HG02759 (cell line): Measurements from ENCODE around the gene AK8.

ENCODE experiments used
- ATAC-seq: cut with Tn5 transposase; IDR thresholded peaks from one replicate; pipeline ENCODE4 v1.9.1; 2021; ENCODE audit warnings: mild to moderate bottlenecking, moderate library complexity; ENCODE audit not compliant: unreplicated experiment

AK8 gene

DNA sequence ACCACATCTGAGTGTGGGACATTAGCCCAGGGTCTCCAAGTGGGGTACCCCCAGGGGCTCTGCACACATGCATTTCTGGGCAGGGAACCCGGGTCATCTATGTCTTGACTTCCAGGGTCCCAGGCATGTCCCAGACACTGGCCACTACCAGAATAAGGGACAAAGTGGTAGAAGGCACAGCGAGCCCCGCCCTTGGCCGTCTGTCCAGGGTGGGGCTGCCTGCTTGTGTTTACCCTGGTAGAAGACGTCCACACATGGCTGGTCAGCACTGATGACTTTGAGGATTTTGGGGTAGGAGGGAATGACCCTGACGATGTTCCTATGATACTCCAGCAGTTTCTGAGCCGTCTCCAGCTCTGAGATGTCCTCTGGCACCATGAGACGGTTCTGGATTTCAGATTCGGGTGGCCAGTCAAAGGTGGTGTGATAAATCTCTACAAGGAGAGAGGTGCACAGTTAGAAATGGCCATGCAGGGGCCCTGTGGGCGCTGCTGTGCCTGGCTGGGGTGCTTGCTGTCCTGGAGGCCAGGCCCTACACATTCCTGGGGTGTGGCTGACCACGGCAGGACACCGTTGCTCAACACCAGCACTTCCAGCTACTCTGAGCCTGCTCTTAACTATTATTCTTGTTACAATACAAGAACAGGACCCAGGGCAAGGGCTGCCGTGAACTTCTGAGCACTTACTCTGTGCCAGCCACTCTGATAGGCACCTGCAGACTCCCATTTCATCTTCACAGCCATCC lies 51.3 kb downstream of the AK8 start:
- no peak for ATAC-seq

DNA sequence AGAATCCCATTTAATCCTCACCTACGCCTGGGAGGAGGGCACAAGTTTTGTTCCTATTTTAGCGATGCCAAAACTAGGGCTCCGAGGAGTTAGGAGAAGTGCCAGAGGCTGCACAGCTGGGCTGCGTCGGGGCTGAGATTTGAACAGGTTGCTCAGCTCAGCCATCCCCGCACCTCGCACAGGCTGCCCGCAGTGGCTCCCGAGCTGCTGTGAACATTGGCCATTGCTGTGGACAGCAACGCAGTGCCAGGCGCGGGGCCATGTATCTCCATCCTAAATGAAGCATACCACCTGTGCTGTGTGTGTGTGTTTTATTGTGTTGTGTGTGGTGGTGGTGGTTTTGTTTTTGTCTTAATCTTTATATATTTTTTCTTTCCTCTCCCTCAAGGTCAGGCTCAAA lies 52.0 kb downstream of the AK8 start:
- no peak for ATAC-seq

DNA sequence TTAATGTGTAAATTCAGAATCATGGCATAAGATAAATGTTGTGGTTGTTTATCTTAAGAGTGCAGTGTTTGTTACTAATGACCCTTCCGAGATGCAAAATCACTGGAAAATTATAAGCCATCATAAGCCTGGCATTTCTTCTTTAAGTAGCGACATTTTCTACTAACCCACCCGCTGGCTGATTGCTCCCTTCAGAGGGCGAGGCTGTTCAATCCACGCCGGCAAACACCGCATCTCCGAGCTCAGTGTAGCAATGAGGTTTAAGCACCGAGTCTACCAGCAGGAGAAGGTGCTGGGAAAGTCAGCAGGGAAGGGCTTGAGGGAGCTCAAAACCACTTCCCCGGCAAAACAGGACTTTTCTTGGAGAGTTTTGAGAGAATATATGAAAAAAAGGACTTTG lies 52.7 kb downstream of the AK8 start:
- no peak for ATAC-seq

DNA sequence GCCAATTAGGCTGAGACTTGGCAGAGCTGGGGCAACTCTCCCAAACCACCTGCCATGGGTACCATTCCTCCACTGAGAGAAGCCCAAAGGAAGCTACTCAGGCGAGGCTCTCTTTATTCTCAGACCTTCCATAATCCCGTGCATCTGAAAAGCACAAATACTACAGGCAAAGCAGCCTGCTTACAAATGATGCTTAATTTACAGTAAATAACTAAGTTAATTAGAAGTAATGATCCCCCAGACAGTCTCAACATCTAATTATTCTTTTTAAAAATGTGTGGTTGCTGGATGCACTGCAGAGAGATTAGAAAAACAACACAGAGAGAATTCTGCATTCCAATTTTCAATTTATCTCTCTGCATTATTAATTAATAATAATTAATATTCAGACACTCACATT lies 53.1 kb downstream of the AK8 start:
- no peak for ATAC-seq

DNA sequence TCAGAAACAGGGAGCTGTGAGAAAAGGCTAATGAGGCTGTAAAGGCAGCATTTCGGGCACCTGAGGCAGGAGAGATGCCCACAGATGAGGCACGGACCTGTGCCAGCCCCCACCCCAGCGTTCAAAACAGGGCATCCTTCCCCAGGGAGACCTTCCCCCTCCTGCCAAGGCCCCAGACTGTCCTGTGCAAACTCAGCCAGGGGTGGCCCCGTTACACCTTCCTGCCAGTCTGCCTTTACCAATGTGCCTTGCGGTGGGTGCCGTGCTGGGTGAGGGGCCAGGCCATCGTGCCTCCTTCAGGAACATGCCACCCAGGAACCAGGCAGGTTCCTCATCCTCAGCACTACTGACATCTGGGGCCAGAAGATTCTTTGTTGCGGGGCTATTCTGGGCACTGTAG lies 53.9 kb downstream of the AK8 start:
- ATAC-seq = no peak

DNA sequence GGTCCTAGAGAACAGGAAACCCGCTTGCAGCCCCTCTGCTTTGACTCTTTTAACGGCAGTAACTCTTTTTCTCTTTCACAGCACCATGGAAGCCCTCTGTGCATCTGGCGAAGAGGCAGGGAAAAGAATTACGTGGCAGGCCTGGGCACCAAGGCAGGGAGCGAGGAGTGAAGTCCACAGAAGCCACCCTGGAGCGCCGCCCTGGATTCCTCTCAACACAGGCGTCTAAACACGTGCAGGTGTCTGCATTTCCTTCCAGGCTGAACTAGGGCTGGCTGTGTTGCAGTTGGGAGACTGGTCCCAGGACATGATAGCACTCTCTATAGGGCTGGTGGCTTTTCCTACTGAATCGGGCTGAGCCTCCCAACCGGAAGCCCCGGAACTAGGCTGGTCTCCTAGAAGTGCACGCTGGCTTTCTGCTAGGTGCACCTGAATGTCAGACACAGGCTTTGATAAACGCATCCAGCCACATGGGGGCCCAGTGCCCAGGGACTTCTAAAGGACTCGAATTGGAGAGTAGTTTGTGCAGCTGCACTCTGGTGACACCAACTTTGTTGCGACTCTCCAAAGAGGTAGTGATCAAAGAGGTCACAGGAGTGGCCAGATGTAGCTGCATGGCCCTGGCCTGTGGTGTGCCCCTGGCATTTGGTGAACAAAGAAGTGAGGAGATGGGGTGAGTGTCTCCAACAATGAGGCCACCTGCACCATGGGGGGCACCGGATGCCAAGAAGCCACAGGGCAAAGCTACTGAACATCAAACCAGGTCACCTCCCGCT lies 54.5 kb downstream of the AK8 start:
- ATAC-seq = no peak

DNA sequence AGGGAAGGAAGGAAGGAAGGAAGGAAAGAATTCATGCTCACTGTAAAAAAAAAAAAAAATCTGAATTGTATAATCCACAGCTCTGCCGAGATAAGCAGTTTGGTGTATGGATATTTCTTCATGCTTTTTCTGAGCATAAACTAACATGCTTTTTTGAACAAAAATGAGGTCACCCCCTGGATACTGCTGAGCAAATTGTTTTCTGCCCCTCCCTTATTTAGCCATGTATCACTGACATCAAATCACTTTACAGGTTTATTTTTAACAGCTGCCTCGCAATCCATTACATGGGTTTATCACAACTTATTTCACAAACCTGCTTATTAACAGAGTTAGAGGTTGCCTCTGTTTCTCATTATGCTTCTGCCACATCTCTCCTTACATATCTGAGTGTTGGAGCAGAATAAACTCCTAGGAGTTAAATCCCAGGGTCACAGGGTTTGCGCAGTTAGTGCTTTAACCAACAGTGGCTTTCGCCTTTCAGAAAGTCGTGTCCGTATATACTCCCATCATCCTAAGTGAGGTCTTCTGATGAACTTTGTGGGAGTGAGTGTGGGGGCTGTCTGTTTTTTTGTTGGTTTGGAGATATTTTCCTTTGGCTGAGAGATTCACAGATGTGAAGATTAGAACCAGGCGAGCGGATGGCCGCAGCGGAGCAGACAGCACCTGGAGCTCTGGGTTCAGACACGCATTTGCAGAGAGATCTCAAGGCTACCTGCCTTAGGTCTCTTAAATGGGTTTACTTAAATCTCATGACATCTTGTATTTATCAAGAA lies 57.7 kb downstream of the AK8 start:
- no peak for ATAC-seq

DNA sequence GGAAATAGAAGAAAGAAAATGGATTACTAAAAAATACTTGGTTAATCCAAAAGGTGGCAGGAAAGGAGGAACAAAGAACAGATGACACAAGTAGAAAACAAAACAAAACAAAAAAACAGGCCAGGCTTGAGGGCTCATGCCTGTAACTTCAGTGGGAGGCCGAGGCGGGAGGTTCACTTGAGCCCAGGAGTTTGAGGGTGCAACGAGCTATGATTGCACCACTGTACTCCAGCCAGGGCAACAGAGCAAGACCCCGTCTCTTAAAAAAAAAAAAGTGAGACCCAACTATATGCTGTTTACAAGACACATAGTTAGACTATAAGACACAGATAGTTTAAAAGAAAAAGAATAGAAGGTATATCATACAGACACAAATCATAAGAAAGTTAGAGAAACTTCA lies 59.5 kb downstream of the AK8 start:
- ATAC-seq = no peak

DNA sequence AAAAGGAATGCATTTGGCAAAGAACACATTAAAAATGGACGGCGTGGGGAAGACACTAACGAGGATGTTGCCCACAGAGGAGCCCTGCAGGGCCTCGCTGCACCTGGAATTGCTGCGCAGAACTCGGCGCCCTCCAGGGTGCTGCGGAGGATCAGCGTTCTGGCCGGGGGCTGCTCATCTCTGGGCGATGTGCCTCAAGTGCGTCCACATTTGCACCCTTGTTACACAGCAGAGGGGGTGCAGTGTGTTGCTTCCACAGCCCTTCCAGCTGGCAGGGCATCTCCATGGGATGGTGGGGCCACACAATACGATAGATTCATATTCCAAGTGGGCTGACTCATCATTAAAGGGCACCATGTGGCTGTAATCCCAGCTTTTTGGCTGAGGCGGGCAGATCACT lies 63.1 kb downstream of the AK8 start:
- no peak for ATAC-seq

DNA sequence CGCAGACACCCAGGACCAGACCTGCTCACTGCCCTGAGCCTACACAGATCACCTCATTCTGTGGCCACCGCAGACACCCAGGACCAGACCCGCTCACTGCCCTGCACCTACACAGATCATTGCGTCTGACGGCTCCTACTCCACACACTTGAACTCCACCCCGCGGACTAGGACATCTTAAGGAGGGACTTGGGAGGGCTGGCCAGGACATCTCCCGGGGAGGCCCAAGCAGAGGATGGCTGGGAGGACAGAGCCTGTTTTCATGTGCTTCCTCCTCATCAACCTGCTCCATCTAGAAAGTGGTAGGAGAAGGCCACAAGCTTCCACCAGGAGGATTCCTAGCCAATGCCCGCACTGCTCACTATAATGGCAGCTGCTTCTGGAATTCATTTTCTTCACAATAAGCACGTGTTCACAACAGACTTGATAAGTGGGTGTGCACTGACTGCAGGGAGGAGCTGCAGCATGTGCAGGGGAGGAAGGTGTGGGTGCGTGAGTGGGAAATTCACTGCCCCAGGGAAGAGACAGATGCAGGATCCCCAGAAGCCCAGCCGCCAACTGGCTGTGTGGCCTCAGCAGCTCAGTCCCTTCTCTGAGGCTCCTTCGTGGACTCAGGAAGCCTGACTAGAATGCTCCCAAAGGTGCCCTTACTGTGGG lies 64.8 kb downstream of the AK8 start:
- ATAC-seq = no peak

DNA sequence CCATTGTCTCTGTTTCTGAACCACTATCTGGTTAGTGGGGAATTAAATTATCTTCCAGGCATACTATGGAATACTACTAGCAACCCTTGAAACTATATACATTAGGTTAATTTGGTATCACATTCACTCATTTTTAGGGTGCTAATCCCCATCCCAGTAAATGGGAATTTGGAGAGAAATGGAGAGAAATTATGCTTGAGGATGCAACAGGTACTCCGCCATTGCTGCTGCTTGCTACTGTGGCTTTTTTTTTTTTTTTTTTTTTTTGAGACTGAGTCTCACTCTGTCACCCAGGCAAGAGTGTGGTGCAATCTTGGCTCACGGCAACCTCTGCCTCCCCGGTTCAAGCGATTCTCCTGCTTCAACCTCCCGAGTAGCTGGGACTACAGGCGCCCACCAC lies 66.1 kb downstream of the AK8 start:
- ATAC-seq = no peak

DNA sequence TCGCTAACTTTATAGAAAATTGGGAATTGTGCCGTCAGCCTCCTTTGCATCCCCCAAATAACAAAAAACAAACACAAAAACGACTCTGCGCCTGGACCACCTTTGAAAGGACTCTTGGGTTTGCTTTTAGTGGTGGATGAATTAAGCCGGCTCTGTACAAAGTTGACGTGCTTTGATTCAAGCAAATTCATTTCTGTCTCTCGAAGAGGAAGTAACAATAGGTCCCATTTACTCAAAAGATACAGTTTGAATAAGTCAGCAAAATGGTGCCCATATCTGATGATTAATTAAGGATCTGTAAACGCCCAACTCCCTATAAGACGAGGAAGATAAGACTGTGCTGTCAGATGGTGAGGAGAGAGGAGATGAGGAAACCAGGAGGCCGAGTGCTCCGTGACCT lies 67.8 kb downstream of the AK8 start:
- ATAC-seq = no peak

DNA sequence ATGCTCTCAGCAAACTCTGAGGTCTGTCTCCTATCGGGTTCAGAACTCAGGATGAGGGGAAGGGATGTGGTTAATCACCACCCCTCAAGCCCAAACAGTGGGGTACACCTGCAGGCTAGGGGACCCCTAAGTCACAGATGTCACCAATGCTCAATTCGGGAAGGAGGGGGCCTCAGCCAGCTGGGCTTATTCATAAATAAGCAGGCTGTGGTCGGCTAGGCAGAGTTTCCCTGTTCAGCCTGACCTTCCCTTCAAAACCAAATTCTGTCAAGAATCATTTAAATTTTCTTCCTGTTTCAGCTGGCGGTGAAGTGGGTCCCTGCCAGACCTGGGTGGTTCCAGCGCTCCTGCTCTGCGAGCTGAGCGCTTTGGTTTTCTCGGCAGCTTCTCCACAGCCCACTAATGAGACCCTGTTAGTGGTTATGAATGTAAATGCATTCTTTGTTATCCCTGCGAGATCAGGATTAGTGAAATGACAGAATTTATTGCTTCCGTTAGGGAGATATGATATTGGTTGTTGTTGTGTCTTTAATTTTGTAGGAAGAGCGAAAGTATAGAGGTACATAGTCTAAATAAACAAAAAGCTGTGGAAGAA lies 68.3 kb downstream of the AK8 start:
- ATAC-seq = no peak

DNA sequence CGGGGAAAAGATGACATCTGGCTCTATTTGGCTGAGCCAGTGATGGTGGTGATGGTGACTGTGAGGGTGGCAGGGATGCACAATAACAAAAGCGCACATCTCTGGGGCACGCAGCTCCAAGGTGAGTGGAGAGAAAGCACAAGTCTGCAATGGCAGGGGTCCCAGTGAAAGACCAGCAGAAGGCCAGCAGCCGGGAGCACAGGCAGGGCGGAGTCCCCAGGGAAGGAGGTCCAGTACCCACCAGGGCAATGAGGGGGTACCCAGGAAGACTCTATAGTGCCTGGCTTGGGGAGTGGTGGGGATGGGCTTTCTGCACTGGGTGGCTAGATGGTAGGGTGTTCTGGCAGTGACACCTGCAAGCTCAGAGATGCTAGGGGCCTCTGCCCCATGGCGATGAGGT lies 69.4 kb downstream of the AK8 start:
- no peak for ATAC-seq

DNA sequence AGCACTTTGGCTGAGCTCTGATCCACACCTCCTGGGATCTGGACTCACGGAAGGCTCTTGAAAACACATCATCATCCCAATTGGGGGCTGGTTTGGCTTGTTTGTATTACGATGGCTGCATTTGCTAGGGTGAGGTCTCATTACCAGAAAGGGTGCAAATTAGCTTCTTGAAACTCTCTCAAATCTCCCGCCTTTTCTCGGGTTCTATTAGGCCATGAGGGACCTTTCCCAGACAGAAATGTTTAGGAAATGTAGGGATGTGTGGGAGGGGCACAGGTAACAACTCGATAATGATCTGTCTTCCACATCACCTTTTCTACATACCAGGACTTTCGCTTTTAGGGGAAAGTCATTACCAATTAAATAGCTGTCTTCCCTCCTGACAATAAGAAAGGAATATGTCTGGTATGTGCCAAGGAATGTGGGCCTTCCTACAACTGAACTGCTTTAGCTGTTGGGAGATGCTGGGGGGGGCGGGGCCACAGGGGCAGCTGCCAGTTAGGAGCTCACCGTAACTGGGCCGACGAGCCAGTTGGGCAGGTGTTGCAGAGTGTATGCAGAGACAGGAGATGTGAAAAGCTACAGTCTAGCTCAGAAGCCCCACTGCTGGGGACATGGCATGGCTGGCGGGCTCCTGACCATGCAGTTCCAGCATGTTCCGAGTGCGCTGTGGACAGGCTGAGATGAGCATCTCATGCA lies 71.2 kb downstream of the AK8 start:
- ATAC-seq = no peak

DNA sequence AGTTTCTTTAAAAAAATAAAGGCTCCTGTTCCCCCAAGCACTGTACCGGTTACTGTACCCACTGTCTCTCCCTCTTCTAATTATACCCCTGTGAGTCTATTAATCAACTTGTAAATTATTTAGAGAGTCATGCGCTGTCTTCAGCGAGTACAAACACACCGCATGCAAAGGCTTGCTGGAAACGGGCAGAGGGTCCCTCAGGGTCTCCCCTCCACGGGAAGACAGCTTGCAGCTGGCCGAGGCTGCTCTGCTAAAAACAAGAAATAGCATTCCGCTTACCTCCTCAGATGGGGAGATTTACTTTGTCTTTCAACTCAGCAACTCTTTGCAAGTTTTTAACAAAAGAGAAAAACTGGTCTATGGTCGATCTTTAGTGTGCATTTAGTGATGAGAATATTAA lies 71.8 kb downstream of the AK8 start:
- ATAC-seq = no peak

DNA sequence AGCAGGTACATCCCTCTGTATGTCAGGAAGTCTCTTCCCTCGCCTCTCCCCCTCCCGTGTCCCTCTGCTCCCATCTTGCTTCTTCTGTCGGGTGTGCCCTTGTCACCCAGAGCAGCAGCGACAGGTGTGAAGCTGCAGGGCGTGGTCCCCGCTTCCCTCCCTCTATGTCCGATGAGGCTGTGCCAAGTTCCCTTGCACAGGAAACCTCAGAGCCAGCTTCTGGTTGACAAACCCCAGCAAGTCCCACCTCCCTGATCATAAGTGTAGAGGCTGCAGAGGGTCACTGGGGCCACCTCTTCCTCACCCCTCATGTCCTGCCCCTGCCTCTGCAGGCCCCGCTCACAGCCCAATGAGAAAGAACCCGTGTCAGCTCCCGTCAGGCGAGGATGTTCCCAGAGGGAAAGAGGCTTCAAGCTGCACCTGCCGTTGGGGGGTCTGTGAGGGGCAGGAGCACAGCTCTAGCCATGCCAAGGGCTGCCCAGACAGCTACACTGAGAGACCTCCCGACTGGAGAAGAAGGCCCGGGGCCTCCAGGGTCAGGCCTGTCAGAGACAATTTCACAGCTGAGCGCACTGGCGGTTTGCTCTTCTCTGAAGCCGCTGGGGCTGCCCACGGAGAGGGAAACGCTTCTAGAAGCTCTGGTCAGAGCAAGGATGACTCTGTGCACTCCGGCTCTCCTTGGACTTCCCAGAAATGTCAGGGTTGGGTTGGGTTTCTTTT lies 73.3 kb downstream of the AK8 start:
- ATAC-seq = no peak

DNA sequence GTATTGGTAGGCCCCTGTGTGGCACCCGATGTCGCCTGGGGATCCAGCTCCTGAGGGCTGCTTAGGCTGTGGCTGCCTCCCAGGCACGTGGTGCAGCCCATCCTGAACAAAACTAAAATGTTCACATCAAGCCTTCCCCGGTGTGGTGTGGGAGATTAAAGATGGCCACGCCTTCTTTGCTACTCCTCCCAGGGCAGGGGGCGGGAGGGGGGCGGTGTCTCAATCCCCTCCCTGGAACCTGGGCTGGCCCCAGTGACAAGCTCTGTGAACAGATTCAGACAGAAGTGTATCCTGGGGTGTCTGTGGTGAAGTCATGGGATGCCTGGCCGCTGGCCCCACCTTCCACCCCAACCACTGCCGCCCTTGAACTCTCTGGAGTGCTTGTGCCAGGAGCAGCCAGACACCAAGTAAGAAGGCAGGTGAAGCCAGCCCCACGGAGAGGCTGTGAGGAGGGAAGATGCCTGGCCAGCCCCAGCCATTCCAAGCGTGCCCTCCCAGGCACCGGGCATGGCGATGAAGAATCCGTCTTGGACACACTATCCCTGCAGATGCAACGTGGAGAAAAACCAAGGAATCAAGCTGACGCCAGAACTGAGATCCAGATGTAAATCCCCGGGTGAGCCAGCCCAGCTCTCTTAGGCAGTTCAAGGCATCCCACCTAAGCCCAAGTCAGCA lies 75.8 kb downstream of the AK8 start:
- no peak for ATAC-seq

DNA sequence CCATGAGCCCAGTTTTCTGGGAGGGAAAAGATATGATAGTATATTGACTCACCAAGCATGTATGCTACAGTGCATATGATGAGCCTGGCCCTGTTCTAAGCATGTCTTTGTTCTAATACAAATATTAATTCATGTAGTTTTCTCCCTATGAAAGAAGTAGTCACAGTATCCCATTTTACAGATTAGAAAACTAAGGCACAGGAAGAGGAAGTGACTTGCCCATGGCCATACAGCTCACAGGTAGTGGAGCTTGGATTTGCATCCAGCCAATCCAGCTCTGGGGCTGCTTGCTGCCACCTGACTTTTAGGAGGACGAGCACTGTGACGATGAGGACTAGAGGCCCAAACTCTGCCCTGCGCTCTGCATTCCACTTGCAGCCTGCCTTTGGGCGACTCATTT lies 76.4 kb downstream of the AK8 start:
- no peak for ATAC-seq
